ENCODE results near the gene RBM33.

DNA sequence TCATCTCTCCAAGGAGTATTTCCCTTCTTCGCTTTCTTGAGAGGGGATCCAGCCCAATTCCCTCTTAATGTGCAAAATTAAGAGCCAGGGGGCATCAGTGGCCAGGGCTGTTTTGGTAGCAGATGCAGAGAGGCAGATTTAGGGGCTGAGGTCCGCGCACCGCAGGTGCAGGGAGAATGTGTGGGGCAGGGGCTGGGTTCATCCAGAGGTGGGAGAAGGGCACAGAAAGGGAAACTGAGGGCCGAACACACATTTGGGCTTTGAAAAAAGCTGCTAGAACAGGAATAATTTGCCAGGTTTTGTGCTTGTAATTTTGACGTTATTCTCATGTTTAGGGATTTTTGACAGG, 174.3 kb downstream of the RBM33 start:
- TF ChIP-seq EZH2 (IDR thresholded peaks at IDR 0.05) = no peak
- no peak for TF ChIP-seq POLR2AphosphoS5 (IDR thresholded peaks at IDR 0.05; ENCODE audit: borderline replicate concordance, low read depth, low read length)
